NCI-H146 treated with DMSO at 0.1 percent for 48 hours (cell line): ENCODE data around the gene MAGI2.

Experiments used
- DNase-seq: peaks from one replicate; lab custom pipeline; 2025; ENCODE audit not compliant: unreplicated experiment; lab: John Stamatoyannopoulos, UW

The MAGI2 gene

DNA sequence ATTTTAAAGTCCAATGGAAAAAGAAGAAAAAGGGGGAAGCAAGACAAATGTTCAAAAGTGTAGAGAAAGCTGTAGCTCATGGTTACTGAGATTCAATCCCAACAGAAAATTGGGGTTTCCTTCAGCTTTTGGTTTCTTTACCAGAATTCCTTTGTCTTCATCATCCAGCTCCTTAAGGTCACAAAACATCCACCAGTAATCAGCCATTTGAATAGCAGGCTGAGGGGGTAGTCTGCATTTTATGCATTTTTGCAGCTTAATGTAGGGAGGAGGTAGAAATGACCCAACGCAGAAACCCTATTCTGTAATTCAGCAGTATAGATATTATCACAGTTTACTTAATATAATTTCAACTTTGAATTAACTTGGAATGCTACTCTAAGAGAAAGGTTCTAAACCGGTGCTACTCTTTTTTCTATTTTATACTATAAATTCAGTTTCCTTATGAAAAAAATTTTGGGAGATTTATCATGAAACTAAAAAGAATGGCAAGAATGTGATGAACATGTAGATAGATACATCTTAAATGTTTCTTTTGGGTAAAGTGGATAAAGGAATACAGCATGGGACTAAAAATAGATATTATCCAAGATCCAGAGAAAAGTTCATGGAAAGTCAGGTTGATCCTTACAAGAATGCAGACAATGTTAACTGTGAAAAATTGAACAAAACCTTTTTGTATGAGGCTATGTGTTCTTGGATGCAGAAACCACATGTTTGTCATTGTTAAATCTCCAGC lies 1058.0 kb downstream of the MAGI2 start:
- no peak for DNase-seq

DNA sequence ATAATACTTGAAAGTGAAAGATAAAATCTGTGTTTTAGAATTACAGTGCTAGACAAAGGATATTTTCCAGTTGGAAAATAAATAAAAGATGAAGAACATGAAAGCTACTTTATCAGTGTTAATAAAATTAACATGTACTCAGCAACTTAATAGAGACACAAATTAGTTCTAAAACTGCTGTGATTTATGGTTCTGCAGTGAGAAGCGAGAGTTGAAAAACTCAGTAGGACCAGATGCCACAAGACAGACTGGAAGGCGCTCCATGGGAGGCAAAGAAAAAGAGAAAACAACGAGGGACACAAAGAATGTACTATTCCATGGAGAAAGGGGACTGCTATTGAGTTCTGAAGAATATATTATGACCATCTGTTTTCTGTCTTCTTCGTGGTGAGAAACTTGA lies 1064.4 kb downstream of the MAGI2 start:
- no peak for DNase-seq

DNA sequence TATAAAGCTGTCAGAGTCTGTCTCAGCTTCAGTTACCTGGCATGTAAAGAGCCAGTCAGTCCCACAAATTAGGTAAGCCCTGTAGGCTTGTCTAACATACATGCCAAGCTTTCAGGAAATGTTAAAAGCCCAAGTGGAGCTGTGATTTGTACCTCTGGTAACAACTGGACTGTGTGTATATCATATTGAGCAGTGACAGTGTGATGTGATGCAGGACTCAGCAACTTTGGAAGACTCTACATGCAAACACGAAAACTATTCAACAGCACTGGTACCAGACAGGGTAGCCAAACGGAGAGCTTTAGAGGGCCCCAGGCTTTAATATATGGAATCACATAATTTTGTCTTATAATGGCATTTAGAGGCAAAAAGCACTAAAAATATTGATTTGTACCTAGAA lies 1066.9 kb downstream of the MAGI2 start:
- no peak for DNase-seq

DNA sequence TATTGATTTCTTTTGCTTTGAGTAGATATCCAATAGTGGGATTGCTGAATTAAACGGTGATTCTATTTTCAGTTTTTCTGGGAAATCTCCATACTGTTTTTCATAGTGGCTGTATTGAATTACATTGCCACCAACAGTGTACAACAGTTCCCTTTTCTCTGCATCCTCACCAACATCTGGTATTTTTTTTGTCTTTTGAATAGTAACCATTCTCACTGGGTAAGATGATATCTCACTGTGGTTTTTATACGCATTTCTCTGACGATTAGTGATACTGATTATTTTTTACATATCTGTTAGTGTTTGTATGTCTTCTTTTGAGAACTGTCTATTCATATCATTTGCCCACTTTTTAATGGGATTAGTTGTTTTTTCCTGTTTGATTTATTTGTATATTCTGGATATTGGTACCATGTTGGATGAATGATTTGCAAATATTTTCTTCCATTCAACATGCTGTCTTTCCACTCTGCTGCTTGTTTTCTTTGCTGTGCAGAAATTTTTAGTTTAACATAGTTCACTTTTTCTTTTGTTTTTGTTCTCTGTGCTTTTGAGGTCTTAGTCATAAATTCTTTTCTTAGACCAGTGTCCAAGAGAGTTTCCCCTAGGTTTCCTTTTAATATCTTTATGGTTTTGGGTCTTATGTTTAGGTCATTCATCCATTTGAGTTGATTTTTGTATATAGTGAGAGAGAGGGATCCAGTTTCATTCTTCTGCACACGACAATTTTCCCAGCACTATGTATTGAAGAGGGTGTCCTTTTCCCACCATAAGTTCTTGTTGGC lies 1070.2 kb downstream of the MAGI2 start:
- DNase-seq, result no peak

DNA sequence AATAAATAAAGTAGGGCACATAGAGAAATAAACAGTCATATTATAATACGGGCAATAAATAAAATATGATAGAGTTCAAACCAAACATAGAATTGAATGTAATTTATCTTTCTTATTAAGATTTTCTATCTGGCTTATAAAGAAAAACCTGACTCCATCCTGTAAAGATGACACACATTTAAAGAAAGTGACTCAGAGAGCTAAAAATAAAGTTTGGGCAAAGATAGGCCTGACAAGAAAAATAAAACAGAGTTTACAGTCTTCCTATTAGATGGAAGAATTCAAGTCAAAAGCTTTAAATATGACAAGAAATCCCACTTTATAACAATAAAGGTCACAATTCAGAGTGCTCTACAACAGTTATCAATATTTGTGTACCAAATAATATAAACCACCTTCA lies 1074.3 kb downstream of the MAGI2 start:
- no peak for DNase-seq

DNA sequence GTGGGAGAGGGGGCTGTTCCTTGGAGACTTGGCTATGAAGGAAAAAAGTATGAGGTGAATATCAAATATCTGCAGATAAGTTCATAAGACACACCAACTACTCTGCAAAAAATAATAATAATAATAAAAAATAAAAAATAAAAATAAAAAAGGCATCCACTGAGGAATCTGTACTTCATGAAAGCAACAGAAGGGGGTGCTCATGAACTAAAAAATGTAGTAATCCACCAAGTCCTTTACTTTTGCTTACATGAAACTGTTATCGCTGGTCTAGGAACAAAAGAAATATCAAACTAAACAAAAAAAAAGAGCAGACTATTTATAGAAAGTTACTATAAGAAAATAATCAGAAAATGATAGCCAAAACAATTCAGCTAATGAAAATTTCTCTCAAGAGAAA lies 1075.9 kb downstream of the MAGI2 start:
- DNase-seq, result no peak

DNA sequence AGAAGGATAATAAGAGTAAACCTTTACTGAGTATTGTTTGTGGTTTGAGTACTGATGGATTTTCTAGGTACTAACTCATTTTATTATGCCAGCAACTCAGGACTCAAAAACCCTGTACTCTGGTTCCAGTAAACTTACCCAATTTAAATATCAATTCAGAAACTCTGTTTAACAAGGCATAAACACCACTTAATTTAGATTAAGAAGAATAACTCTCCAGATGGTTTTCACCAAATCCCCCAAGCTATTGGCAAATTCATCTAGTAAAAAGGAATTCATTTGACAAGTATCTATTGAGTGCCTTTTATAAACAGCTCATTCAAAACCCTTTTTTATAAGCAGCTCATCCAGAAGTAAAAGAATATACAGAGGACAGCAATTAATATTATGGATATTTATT lies 1082.5 kb downstream of the MAGI2 start:
- no peak for DNase-seq

DNA sequence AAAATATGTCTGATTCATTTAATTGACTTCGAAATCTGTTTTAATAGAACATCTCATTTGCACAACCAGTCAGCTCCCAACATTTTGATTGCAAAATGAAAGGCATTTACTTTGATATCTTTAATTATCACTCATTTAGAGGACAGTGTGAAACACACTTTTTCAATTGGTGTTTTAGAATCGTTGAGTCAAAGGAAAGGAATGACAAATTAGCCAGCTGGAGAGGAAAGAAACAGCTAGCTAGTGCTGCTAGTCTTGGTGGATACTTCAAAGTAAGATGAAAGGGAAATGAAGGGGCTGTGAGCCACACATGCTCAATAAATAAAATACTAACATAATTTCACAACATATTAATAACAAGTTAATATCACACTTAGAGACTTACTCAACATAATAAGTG lies 1084.7 kb downstream of the MAGI2 start:
- no peak for DNase-seq

DNA sequence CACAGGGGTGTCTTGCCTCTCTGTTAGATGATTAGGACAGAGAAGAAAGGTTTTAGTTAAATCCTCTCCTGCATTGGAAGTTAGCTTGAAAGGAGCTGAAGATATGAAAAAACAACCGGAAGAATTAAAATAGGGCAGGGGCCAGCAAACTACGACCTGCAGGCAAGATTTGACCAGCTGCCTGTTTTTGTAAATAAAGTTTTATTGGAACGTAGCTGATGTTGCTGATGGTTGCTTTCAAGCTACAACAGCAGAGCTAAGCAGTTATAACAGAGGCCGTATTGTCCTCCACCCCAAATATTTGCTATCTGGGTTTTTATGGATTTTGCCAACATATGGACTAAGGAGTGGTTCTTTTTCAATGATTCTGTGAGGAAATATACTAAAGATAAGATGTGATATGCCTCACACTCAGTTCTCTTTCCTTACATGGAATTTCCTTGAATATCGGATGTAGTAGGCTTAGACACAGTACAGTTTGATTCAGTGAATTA lies 1086.1 kb downstream of the MAGI2 start:
- DNase-seq, result no peak

DNA sequence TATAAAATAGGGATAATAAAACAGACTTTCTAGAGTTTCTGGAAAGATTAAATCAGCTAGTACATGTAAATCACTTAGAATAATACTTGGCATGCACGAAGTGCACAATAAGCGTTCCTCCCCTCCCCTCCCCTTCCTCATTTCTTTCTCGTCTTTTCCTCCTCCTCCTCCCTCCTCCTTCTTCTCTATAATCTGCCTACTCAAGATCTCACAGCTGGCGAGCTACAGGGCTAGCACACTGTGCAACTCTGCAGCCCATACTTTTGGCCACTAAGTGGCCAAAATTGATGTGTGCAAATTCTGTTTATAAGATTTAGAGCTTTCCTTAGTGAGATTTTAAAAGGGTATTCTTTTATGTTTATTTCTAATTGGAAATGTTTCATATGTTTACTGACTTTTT lies 1089.6 kb downstream of the MAGI2 start:
- no peak for DNase-seq

DNA sequence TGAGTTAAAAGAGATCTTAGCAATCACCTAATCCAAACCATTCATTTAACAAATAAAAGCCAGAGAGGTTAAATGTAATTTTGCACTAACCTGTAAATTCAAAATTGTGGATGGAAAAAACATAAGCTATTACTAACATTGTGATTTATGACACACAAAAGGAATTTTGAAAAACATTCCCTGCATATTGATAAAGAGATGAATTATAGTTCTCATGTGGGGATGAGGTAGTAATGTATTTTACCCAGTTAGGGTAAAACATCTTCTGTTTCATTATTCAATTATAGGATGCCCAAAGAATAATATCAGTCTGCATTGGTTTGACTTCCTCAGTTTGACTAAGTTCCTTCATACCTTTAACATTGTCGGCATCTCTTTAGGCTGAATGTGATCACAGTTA lies 1093.6 kb downstream of the MAGI2 start:
- DNase-seq, result no peak

DNA sequence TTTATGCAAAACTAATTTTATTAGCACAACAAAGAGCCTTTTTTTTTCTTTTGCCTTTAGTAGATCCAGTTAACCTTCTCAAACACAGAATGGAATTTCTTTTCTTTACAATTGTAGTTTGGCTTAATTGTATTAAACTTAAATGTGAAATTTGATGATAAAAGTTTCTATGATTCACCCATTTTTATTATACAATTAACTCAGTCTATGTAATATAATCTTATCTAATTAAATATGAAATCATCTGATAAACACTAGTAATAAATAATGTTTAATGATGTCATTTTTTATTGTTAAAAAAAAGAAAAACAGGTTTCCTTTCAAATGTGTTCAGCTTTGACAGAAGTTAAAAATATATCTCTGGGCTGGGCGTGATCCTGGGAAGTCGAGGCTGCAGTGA lies 1095.8 kb downstream of the MAGI2 start:
- no peak for DNase-seq

DNA sequence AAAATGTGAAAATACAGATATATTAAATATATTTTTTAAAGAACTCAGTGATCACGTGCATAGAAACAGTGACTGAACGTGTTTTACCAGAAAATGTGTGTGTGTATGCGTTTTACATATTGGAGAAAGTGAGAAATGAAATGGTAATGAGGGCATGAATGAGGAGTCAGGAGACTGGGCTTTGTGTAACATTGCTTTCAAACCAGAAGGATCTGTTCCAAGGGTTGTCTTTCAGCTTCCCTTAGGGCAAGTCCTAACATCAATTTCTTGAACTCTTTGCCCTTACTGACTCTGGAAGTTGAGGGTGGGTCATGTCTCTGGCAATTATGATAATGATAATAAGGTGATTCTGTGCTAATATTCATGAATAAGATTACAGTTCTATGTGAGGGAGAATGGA lies 1097.6 kb downstream of the MAGI2 start:
- DNase-seq, result no peak

DNA sequence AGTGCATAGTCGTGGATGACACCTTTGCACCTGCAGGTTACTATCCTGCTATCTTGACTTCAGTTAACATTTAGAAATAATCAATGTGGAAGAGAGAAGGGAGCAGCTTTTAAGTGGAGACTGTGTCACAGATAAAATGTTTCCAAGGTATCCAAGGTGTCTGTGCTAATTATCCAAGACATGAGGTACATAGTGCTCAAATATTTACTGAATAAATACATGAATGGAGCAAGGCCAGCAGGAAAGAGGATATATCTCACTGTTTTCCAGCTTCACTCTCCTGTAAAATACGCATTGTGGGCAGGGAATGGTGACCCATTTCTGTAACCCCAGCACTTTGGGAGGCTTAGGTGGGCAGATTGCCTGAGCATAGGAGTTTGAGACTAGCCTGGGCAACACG lies 1102.5 kb downstream of the MAGI2 start:
- no peak for DNase-seq

DNA sequence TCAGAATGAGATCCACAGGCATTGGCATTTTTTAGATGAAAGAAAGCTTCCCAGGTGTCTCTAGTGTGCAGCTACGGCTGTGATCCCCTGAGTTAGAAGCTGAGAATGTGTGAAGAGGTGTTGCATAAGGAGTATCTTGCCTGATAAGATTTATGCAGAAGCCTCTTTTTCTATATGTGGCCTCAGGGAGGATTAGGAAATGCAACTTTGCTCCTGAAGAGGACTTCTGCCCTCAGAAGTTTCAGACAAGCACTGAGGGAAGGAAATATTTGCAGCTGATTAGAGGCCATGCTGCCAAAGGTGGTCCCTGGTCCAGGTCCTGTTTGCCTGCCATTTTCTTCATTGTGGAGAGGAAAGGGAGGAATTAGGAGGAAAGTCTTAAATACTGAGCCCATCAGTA lies 1103.1 kb downstream of the MAGI2 start:
- no peak for DNase-seq

DNA sequence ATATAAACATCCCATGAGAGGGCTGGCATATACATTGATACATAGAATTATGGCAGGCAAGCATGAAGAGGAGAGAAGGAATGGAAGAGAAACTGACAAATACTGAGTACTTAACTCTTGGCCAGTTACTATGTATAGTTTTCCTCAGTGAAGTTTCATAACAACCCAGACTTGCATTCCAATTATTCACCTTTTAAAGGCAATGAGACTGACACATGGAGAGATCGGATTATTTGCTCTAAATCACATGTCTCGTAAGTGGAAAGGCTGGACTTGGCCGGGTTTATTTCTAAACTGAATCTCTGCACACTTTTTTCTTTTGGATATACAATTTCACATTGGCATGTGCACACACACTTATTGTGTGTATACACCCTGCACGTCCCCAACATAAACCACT lies 1106.6 kb downstream of the MAGI2 start:
- no peak for DNase-seq

DNA sequence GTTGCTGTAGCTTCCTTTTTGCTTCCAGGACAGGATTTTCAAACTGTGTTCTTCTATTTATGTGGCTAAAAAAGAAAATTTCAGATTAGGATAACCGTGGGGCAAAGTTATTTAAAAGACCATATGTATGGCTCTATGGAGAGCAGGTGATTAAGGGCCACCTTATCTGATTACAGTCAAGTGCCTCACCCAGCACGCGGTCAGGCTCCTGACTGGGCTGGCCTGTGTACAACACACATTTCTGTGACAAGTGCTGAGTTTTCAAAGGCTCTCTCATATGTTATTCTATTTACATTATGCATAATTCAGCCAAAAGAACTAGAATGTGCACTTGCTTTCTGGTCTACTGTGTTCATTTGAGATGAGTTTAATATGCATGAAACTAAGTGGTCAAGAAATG lies 1107.5 kb downstream of the MAGI2 start:
- DNase-seq, result no peak

DNA sequence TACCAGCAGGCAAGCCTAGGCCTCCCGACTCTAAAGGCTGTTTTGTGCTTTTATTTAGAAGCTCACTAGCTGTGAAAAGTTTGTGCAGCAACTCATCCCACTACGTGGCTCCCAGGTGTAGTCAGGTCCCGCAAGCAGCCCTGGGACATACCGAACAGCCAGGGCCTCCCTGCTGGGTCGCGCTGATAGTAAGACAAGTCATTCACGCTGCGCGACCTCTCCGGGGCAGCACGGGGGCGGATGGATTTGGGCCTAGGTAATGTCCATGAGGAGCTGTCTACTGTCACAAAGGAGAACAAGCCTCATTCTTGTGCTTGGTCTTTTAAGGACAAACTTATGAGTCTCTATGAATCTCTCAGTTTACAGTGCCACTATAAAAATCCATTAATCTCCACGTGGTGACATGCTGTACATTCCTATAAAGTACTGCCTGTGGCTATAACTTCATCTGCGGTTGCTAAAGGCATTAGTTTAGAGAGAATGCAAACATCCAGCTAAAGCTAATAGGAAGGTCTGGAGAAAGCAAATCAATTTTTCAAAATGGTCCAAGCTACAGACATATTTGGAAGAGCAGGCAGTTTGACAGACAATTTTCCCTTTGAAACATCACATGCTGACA lies 1108.1 kb downstream of the MAGI2 start:
- DNase-seq, result no peak

DNA sequence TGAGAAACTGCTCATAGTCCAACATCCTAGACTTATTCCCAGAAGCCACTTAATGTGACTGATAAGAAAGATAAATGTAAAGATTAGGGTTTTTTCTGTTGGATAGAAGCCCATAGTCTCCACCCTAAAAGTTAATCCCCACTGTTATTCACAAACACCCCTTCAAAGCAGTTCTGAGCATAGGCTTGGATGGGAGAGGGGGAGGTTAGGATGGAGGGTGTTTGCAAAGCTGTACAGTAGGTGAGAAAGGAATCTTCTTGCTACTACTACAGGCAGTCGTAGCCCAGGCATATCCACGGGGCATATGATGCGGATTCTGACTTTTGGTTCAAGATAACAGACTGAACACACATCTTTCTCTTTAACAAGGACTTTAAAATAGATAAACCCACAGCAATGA lies 1119.0 kb downstream of the MAGI2 start:
- no peak for DNase-seq

DNA sequence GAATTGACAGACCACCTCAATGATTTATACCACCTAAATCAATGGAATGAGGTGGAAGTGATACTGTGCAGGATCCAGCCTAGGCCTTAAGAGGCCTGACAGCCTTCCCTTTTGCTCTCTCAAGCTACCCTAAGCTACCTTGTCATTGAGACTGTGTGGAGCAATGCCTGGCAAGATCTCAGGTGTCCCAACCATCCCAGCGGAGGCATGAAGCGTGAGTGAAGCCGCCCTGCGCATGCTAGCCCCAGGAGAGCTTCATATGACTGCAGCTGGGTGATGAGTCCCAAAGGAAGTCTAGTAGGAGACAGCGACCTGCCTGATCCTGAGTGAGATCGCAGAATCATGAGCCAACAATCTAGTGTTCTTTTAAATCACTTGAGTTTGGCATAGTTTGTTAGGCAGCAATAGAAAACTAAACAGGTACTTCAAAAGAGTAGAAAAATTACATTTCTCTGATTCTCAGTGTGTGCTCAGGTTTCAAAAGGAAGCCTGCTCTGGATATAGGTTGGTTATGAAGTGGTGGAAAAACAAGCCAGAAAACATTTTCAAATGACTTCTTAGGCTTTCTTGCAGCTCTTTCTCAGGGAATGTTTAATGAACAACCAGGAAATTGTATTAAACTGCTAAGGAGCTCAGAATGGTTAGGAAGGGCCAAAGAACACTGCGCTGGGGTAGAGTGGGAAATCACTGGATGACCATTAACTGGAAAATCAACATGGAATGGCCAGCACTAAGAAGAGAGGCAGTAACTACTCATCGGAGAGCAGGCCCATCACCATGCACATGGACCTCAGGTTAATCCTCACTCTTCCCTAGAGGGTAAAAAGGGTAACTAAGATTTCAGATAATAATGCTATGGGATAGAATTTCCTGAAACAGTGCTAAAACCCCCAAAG lies 1119.7 kb downstream of the MAGI2 start:
- no peak for DNase-seq

DNA sequence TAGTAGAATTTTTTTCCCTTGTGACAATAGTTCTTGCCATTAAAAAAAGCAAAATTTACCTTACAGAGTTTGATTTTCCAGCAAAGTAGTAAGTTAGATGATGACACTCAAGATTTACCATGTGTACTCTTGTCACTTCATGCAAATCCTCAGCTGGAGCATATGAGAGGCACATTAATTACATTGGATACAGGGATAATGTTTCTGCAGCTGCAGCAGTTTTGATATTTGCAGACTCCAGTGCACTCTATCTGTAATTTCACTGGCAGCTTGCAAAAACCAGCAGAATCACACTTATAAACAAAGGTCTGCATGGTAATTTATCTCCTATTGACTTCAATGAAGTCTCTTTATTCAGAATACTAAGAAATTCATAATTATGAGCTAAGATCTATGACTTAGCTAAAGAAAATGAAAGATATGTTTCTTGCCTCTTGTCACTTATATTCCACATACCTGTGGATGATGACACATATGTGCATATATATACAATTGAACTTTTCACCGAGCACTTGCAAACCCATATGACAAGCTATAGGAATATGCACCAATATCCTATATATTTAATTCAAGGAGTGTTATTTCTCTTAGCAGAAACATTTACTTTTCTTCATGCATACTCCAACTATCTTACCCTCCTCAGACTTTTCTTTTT lies 1124.3 kb downstream of the MAGI2 start:
- no peak for DNase-seq
